ENCODE measurements around the gene CD300C.

DNA sequence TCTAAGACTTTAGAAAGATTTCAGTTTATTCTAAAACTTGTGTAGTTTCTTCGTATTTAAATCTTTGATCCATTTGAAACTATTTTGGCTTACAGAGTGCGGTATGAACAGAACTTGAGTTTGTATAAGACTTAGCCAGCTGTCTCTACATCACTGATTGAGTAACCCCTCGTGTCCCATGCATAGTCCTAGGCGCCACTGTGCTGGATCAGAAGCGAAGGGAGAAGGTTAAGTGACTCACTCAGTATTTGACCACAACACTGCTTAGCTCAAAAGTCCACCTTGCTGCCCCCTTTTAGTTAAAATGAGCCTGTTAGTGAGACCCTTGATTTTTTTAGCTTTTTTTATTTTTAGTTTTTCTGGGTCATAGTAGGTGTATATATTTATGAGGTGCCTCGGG is 43.1 kb downstream of the CD300C start:
- TF ChIP-seq CTCF (IDR thresholded peaks at IDR 0.05 in 2 of 3, conservative IDR thresholded peaks at IDR 0.05 in 1 of 3; ENCODE audit: control insufficient read depth in 2 of 3, extremely low read depth in 1 of 3, insufficient read depth in 1 of 3, low read depth in 3 of 3, low read length in 3 of 3) (no peak), EP300 (IDR thresholded peaks at IDR 0.05; ENCODE audit: borderline replicate concordance in 1 of 2, control insufficient read depth in 1 of 2, low read depth in 2 of 2, low read length in 2 of 2) (no peak), ZZZ3 (IDR thresholded peaks at IDR 0.05; ENCODE audit: control insufficient read depth, insufficient read length, low read depth) (no peak), CHD2 (IDR thresholded peaks at IDR 0.05; ENCODE audit: borderline replicate concordance, low read depth, low read length) (no peak), EZH2 (IDR thresholded peaks at IDR 0.05; ENCODE audit: borderline replicate concordance, control insufficient read depth, low read depth, low read length) (no peak), SP1 (IDR thresholded peaks at IDR 0.05; ENCODE audit: low read depth, low read length) (no peak), ZNF274 (IDR thresholded peaks at IDR 0.05; ENCODE audit: insufficient read depth, insufficient read length) (no peak), E2F4 (IDR thresholded peaks at IDR 0.05; ENCODE audit: low read depth, low read length) (no peak), ZNF622 (IDR thresholded peaks at IDR 0.05) (no peak), MTA2 (IDR thresholded peaks at IDR 0.05; ENCODE audit: low read depth) (no peak)
- TF ChIP-seq, protein P1, sequence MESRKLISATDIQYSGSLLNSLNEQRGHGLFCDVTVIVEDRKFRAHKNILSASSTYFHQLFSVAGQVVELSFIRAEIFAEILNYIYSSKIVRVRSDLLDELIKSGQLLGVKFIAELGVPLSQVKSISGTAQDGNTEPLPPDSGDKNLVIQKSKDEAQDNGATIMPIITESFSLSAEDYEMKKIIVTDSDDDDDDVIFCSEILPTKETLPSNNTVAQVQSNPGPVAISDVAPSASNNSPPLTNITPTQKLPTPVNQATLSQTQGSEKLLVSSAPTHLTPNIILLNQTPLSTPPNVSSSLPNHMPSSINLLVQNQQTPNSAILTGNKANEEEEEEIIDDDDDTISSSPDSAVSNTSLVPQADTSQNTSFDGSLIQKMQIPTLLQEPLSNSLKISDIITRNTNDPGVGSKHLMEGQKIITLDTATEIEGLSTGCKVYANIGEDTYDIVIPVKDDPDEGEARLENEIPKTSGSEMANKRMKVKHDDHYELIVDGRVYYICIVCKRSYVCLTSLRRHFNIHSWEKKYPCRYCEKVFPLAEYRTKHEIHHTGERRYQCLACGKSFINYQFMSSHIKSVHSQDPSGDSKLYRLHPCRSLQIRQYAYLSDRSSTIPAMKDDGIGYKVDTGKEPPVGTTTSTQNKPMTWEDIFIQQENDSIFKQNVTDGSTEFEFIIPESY (IDR thresholded peaks at IDR 0.05), result no peak

Measured in GM12878 (cell line).